Activated CD8-positive, alpha-beta T cell treated with anti-CD3 and anti-CD28 coated beads for 36 hours (primary cell): ENCODE results near the gene DDX42. TPM values are rescaled to one million over a fixed set of nuclear protein-coding genes. Genes with fewer than 3 reads are reported as not detected.
A peak's percentile ranks its signal among the peaks of the same experiment; 100 is the strongest.

ENCODE experiments used
- ATAC-seq: fragments of 200-7000 bp; cut with Tn5 transposase; one replicate; pipeline ENCODE4 v1.10.0; 2021; ENCODE audit warnings: mild to moderate bottlenecking, moderate library complexity
- CTCF ChIA-PET: fragments of 350-600 bp; sonication (Branson Sonifier 250); formaldehyde crosslinking; loops from one replicate; lab custom pipeline; 2021; ENCODE audit warnings: antibody characterized with exemption; lab: Charles Lee
- POLR2A ChIA-PET: fragments of 350-600 bp; sonication (Branson Sonifier 250); formaldehyde crosslinking; loops from one replicate; lab custom pipeline; 2021; ENCODE audit warnings: antibody characterized with exemption; lab: Charles Lee
- DNase-seq: peaks from one replicate; pipeline ENCODE4 v3.0.0-alpha.2; 2020
- H3K27ac Mint-ChIP-seq: one replicate; pipeline ENCODE4 v1.8.0; 2021; ENCODE audit warnings: mild to moderate bottlenecking, mixed read lengths
- H3K27me3 Mint-ChIP-seq: one replicate; pipeline ENCODE4 v1.8.0; 2021; ENCODE audit warnings: mixed read lengths
- H3K36me3 Mint-ChIP-seq: one replicate; pipeline ENCODE4 v1.8.0; 2021; ENCODE audit warnings: low read depth, mixed read lengths
- H3K4me1 Mint-ChIP-seq: one replicate; pipeline ENCODE4 v1.8.0; 2021; ENCODE audit warnings: low read depth, mixed read lengths
- H3K4me3 Mint-ChIP-seq: one replicate; pipeline ENCODE4 v1.8.0; 2021; ENCODE audit warnings: mild to moderate bottlenecking, moderate library complexity, mixed read lengths
- H3K9me3 Mint-ChIP-seq: one replicate; pipeline ENCODE4 v1.8.0; 2021; ENCODE audit warnings: mixed read lengths
- CTCF ChIP-seq: fragments of 200-600 bp; IDR thresholded peaks from one replicate; pipeline ENCODE4 v1.8.0; 2022; ENCODE audit warnings: antibody characterized with exemption, mild to moderate bottlenecking
- intact Hi-C: fragments of 100-400 bp; cut with micrococcal nuclease; formaldehyde crosslinking; loops from one replicate; pipeline ENCODE4 v1.10.0; 2022
- total RNA-seq, 2 experiments: library from RNA; stranded (reverse); gene quantifications; one replicate each; pipeline ENCODE4 v1.2.3, GENCODE V29; 2021

DDX42 gene
- total RNA-seq, 2 experiments from 2014 or later: 91.9 to 96.0 TPM

- Mint-ChIP-seq H3K4me1 (peaks cover 47% of the 10 kb centered on the region), H3K36me3 (peaks cover 56% of the 10 kb centered on the region), H3K4me3 (no peak overlapping the region), H3K27ac (peak overlapping the region; percentile 69), H3K9me3 (no peaks in the 10 kb centered on the region), H3K27me3 (no peaks in the 10 kb centered on the region)
- ChIA-PET POLR2A (interaction anchor here (0.6 to 11.6 kb wide), 9 partner anchors 5 to 312 kb away, joined by 3 to 188 read pairs (median 3); partner anchors contain the start of gene SMARCD2), CTCF (interaction anchor here (0.7 to 4.0 kb wide), 16 partner anchors 9 to 171 kb away, joined by 3 to 15 read pairs (median 4); partner anchors contain the start of gene CCDC47)
- peak; percentile 58 for TF ChIP-seq CTCF
- peak; percentile 83 for ATAC-seq
- DNase-seq: peak; percentile 61
- intact Hi-C loops: loop anchor here (5.0 kb wide), 1 partner anchor 137 kb away; no protein-coding TSS in a partner anchor
These were observed 60.6 kb downstream of the DDX42 start for GRCh38 chr17:63834431-63835166.

- H3K36me3 Mint-ChIP-seq: peaks cover 50% of the 10 kb centered on the region
- H3K27ac Mint-ChIP-seq: peak overlapping the region; percentile 14
- DNase-seq: no peak
- no peaks in the 10 kb centered on the region for H3K9me3 Mint-ChIP-seq
- no peak for ATAC-seq
- POLR2A ChIA-PET: interaction anchor here (0.7 to 6.6 kb wide), 7 partner anchors 9 to 311 kb away, joined by 3 to 66 read pairs (median 3); no protein-coding TSS in a partner anchor
- H3K4me1 Mint-ChIP-seq: peaks cover 41% of the 10 kb centered on the region
- H3K4me3 Mint-ChIP-seq: no peak overlapping the region
- CTCF ChIA-PET: interaction anchor here (0.6 to 4.0 kb wide), 10 partner anchors 8 to 137 kb away, joined by 3 to 15 read pairs (median 5); no protein-coding TSS in a partner anchor
- intact Hi-C loops: no loop called here
- TF ChIP-seq CTCF: no peak
- H3K27me3 Mint-ChIP-seq: no peaks in the 10 kb centered on the region
These were observed 61.3 kb downstream of the DDX42 start for GRCh38 chr17:63835167-63835720.

GRCh38 chr17:63836811-63837210 lies 62.8 kb downstream of the DDX42 start:
- ChIA-PET POLR2A (interaction anchor here (1.0 to 7.8 kb wide), 2 partner anchors 8 to 308 kb away, joined by 3 to 188 read pairs; partner anchors contain the start of genes FTSJ3 and PSMC5), CTCF (interaction anchor here (0.8 to 1.1 kb wide), 3 partner anchors 9 to 411 kb away, joined by 3 read pairs; partner anchors contain the start of gene PSMC5)
- intact Hi-C loops: no loop called here
- DNase-seq (no peak), ATAC-seq (no peak)
- Mint-ChIP-seq H3K4me1 (peaks cover 33% of the 10 kb centered on the region), H3K27me3 (no peaks in the 10 kb centered on the region), H3K9me3 (no peaks in the 10 kb centered on the region), H3K4me3 (no peak overlapping the region), H3K27ac (no peak overlapping the region), H3K36me3 (peaks cover 40% of the 10 kb centered on the region)
- TF ChIP-seq CTCF: no peak

GRCh38 chr17:63837480-63837879 lies 63.5 kb downstream of the DDX42 start:
- H3K9me3 Mint-ChIP-seq: no peaks in the 10 kb centered on the region
- no peak for TF ChIP-seq CTCF
- no peaks in the 10 kb centered on the region for H3K27me3 Mint-ChIP-seq

More at GRCh38 chr17:63837480-63837879, 63.5 kb downstream of the DDX42 start:
- DNase-seq: no peak
- POLR2A ChIA-PET: interaction anchor here (0.9 to 7.8 kb wide), 2 partner anchors 9 to 137 kb away, joined by 3 to 188 read pairs; partner anchors contain the start of genes FTSJ3 and PSMC5
- Mint-ChIP-seq H3K4me1 (peaks cover 28% of the 10 kb centered on the region), H3K27ac (no peak overlapping the region), H3K36me3 (peaks cover 34% of the 10 kb centered on the region), H3K4me3 (no peak overlapping the region)
- ATAC-seq: no peak
- intact Hi-C loops: no loop called here
- CTCF ChIA-PET: interaction anchor here (0.8 to 1.4 kb wide), 4 partner anchors 10 to 412 kb away, joined by 3 read pairs; partner anchors contain the start of gene PSMC5
